Left cardiac atrium (tissue), 4 donors: Measurements from ENCODE around the gene CNBD2. TPM values are rescaled to one million over a fixed set of nuclear protein-coding genes. Genes with fewer than 3 reads are reported as not detected.
"Not testable (repeated sequence)": the region's sequence is repeated elsewhere in the genome, so short reads cannot be mapped to it uniquely, and the experiment has no call there.

Experiments
- ATAC-seq, 2 donors: fragments of 200-7000 bp; cut with Tn5 transposase; one replicate each; pipeline ENCODE4 v1.9.1; 2020; ENCODE audit warnings: mild to moderate bottlenecking in 2 of 2, moderate library complexity in 2 of 2
- DNase-seq: peaks from one replicate; pipeline ENCODE4 v3.0.0-alpha.2; 2020
- intact Hi-C, 2 donors: fragments of 100-400 bp; cut with DNase I; formaldehyde crosslinking; loops; one replicate each; pipeline versions ENCODE4 v1.14.1 to v1.15.1; 2022 to 2023
- long read RNA-seq: library from polyadenylated mRNA; unstranded; transcript quantifications from one replicate; pipeline ENCODE4 v2.0.0, GENCODE V29; 2021
- total RNA-seq, 2 donors: library from RNA; stranded (reverse); fragmentation: NEBNext Ultra II Directional; extraction: Animal tissue kit (Norgen Biotek cat#: 25700); gene quantifications; one replicate each; pipeline ENCODE4 v1.2.1, GENCODE V29; 2021
- donor health status: DM: no; HTN: yes; CAD: no.
- donor health status: DM: no; HTN: yes; CAD: no; lungs with severe emphysema.
- donor health status: DM: yes; HTN: yes; CAD: no.
- donor health status: Dilated cardiomyopathy.

CNBD2 gene
- 1 to 10 TPM; 3.2 to 3.4 TPM for total RNA-seq
- long read RNA-seq, partial matches to known transcripts: 0 of 1 reads
- long read RNA-seq, other reads (novel, unspliced or antisense): 0 of 1 reads

GRCh38 chr20:35967979-35968640, at the start of gene CNBD2:
Gene CNBD2, plus strand, starts transcription at chr20:35968590. Its CDS starts 173 bp downstream, at chr20:35968763.
- no peak for ATAC-seq
- intact Hi-C loops: no loop called here

GRCh38 chr20:35920523-35920922, 47.9 kb upstream of the CNBD2 start:
- ATAC-seq (no peak), DNase-seq (no peak)
- intact Hi-C loops: no loop called here

More at GRCh38 chr20:35967979-35968640, at the start of gene CNBD2:
- no peak for DNase-seq

GRCh38 chr20:35929301-35929700, 39.1 kb upstream of the CNBD2 start:
- ATAC-seq: no peak
- intact Hi-C loops: no loop called here

GRCh38 chr20:35934050-35934449, 34.3 kb upstream of the CNBD2 start:
- intact Hi-C loops: no loop called here
- ATAC-seq: no peak
- no peak for DNase-seq

More at GRCh38 chr20:35929301-35929700, 39.1 kb upstream of the CNBD2 start:
- no peak for DNase-seq

GRCh38 chr20:35939264-35939663, 29.1 kb upstream of the CNBD2 start:
- DNase-seq (no peak), ATAC-seq (no peak)
- intact Hi-C loops: no loop called here

DNA sequence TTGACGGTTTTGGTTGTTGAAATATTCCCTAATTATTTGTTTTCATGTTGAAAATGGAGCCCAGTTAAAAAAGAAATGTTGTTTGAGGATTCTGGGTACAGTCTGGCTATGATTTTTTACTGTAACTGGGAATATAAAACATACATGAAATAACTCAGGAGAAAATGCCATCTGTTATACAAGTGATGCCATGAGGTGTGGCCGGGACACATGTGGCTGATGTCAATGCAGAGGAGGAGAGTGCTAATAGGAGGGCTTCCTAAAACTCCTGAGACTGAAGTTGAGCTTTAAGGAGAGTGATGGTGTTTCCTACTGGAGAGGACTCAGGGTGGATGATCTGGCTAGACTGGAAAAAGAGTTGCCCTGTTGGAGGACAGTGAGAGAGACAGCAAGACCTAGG, 26.8 kb upstream of the CNBD2 start:
- DNase-seq: no peak
- ATAC-seq: no peak
- intact Hi-C loops: no loop called here

DNA sequence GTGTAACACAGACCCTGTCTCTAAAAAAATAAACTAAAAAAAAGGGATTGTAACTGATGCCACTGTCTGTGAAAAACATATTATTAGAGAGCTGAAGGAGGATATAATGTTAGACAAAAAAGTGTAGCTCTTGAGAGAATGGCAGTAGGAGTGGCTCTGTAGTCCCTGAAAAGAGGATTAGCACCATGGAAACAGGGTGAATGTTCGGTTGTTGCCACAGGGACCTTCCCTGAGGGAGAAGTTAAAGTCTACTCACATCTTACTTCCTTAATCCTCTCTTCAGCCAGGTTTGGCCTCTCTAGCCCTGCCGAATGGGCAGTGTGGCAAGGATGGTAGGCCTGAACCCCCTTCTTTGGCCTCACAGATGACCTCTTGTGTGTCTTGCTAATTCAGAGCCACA, 26.1 kb upstream of the CNBD2 start:
- DNase-seq: no peak
- no peak for ATAC-seq
- intact Hi-C loops: no loop called here

GRCh38 chr20:35947489-35947888, 20.9 kb upstream of the CNBD2 start:
- no peak for DNase-seq
- ATAC-seq: peak in 1 of 2 donors; percentile 17
- intact Hi-C loops: no loop called here

GRCh38 chr20:35947907-35948306, 20.5 kb upstream of the CNBD2 start:
- DNase-seq: no peak
- no peak for ATAC-seq
- intact Hi-C loops: no loop called here

DNA sequence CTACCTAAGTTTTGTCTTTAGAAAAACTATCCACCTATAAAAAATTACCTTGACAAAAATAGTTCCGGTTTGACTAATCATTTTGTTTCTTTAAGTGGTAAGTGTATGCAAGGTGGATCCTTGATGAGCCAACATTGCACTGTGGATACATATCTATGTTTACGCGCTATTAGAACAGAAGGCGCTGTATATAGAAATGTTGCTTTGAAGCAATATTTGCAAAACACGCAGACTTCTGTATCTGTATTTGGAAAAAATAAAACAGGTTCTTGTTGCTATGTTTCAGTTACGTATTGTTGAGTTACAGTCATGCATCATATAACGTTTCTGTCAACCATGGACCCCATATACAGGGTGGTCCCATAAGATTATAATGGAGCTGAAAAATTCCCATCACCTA, 18.3 kb upstream of the CNBD2 start:
- no peak for DNase-seq
- no peak for ATAC-seq
- intact Hi-C loops: no loop called here

DNA sequence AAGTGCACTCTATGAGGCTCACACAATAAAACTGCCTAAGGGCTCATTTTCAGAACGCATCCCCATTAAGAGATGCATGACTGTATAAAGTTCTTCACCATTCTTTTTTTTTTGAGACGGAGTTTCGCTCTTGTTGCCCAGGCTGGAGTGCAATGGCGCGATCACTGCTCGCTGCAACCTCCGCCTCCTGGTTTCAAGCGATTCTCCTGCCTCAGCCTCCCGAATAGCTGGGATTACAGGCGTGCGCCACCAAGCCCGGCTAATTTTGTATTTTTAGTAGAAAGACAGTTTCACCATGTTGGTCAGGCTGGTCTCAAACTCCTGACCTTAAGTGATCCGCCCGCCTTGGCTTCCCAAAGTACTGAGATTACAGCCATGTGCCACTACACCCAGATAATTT, 16.3 kb upstream of the CNBD2 start:
- ATAC-seq, DNase-seq, intact Hi-C loops: not testable (repeated sequence)

DNA sequence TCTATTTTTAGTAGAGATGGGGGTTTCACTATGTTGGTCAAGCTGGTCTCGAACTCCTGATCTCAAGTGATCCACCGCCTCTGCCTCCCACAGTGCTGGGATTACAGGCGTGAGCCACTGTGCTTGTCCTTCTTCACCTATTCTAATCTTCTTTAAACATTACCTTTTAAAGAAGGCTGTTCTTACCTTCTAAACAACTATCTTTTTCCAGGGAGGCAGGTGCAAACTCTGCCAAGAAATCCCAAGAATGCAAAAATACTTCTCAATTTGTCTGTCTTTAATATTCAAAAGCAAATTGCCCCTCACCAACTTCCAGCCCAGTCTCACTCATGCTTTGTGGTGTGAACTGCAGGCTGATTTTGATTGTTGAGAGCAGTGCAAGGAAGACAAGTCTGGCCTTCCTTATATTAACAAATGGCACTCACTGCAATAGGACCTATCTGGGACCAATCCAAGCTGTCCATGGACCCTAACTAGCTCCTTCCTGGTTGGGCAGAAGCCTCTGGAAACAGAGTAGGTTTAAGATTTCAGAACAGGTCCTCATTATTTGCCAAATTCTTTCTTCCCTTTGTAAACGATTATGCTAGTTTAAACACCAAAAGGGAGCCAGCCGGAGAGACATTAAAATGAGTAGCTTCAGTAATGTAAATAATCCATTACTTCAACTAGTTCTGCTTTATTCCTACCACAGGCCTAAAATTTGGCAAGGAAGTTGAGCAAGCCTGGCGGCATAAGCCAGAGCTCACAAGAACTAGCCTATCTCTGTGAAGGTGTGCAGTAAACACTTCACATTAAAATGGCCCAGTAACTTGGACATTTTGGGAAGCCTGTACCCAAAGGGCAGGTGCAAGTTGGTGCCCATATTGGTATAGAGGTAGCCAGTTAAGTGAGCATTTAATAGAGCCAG, 15.7 kb upstream of the CNBD2 start:
- ATAC-seq (no peak), DNase-seq (no peak)
- intact Hi-C loops: no loop called here

- peak; percentile 53 to 65 for ATAC-seq
- intact Hi-C loops: no loop called here
- peak; percentile 59 for DNase-seq
These were observed 14.8 kb upstream of the CNBD2 start for GRCh38 chr20:35953387-35954199.

GRCh38 chr20:35954200-35954906, 14.0 kb upstream of the CNBD2 start, which contains the start of gene SCAND1:
Gene SCAND1, minus strand, starts transcription at chr20:35954502. Its CDS starts 218 bp downstream, at chr20:35954284.
- peak; percentile 90 to 95 for ATAC-seq
- intact Hi-C loops: no loop called here
- DNase-seq: peak; percentile 95

DNA sequence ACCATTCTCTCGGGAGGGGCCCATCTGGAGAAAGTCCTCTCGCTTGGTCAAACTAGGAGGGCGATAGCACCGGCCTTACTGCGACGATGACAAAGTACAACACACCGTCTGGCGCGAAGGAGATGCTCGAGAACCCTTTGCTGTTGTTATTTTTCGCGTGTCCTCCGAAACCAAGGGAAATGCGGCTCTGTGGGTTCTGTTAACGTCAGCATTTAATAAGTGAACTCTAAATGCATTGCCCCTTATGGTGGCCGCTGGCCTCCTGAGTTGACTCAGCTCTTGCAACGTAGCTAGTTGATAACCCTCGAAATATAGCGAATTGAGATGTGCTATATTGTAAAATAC, 13.5 kb upstream of the CNBD2 start:
- ATAC-seq (peak; percentile 7 to 18), DNase-seq (peak; percentile 28)
- intact Hi-C loops: no loop called here

DNA sequence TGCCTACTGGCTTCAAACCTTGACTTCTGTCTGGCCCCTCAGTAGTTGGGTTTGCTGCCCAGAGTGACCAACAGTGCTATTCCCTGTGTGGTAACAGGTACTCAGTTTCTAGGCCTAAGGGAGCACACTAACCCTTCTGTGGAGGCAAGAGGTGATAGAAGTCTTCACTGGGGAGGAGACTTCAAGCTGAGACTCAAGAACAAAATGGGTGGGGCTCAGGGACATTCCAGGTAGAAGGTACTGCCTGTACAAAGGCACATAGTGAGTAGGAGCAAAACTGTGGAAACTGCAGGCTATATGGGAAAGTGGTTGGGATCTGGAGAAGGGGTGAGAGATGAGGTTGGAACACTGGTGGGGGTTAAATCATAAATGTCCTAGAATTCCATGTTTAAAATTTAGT, 11.8 kb upstream of the CNBD2 start:
- intact Hi-C loops: no loop called here
- no peak for DNase-seq
- no peak for ATAC-seq

DNA sequence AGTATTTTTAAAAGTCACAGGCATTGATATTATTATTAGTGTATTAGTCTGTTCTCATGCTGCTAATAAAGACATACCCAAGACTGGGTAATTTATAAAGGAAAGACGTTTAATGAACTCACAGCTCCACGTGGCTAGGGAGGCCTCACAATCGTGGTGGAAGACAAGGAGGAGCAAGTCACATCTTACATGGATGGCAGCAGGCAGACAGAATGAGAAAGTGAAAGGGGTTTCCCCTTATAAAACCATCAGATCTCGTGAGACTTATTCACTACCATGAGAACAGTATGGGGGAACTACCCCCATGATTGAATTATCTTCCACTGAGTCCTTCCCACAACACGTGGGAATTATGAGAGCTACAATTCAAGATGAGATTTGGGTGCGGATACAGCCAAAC, 9.1 kb upstream of the CNBD2 start:
- intact Hi-C loops, ATAC-seq, DNase-seq: not testable (repeated sequence)

DNA sequence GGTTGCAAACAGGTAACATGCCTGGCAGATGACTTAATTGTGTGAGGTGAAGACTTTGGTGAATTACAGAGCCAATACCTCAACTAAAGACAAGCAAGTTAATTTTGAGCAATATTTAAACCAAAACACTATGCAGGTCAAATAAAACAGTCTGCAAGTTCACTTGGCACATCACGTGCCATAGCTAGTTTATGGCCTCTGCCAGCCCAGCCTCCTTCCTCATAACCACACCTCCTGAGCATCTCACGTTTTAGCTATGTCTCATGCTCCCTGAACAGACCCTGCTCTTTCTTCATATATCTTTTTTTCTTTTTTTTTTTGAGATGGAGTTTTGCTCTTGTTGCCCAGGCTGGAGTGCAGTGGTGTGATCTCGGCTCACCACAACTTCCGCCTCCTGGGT, 4.5 kb upstream of the CNBD2 start:
- DNase-seq: no peak
- intact Hi-C loops: no loop called here
- no peak for ATAC-seq

- DNase-seq (no peak), ATAC-seq (peak in 1 of 2 donors; percentile 23)
- intact Hi-C loops: no loop called here
These were observed 540 bp downstream of the CNBD2 start for GRCh38 chr20:35968930-35969329.
